GM12878 (cell line): ENCODE measurements around the gene SLC35G2. TPM values are rescaled to one million over a fixed set of nuclear protein-coding genes. Genes with fewer than 3 reads are reported as not detected.

Source experiments
- ATAC-seq: fragments of 200-7000 bp; cut with Tn5 transposase; 3 replicates; pipeline ENCODE4 v1.9.1; 2020; ENCODE audit warnings: mild to moderate bottlenecking, moderate library complexity
- BruUV-seq: library from RNA; stranded (reverse); fragments of 400-500 nt; replicated peaks from 2 replicates; lab custom pipeline; 2021; lab: Mats Ljungman, UMichigan
- CTCF ChIA-PET: fragments of 300-600 bp; sonication (Branson Sonifier 250); formaldehyde crosslinking; extraction: SDS; loops from one replicate; lab custom pipeline; 2021; ENCODE audit warnings: inconsistent platforms; lab: Yijun Ruan, JAX
- POLR2A ChIA-PET: fragments of 350-600 bp; formaldehyde crosslinking; extraction: SDS; loops from one replicate; lab custom pipeline; 2021; ENCODE audit warnings: inconsistent platforms; lab: Charles Lee
- RAD21 ChIA-PET: fragments of 300-600 bp; sonication (Branson Sonifier 250); formaldehyde crosslinking; loops from one replicate; lab custom pipeline; 2023; ENCODE audit warnings: antibody characterized with exemption; ENCODE audit not compliant: unreplicated experiment; lab: Charles Lee
- SMC1A ChIA-PET: fragments of 300-600 bp; sonication (Branson Sonifier 250); formaldehyde crosslinking; loops from one replicate; lab custom pipeline; 2023; ENCODE audit not compliant: unreplicated experiment, uncharacterized antibody; lab: Charles Lee
- DNase-seq: peaks from one replicate; pipeline ENCODE4 v3.0.0-alpha.2; 2011; ENCODE audit warnings: low read depth, low spot score
- FAIRE-seq: peaks from 3 replicates; lab custom pipeline; 2011; peaks lifted over from hg19 to GRCh38; lab: Jason Lieb, UNC
- H2AFZ ChIP-seq: 2 replicates; pipeline ENCODE4 v1.6.0; 2011; ENCODE audit warnings: low read depth, low read length, control low read depth; ENCODE audit not compliant: control insufficient read depth
- H3K27ac ChIP-seq: 2 replicates; pipeline ENCODE4 v1.5.1; 2011; ENCODE audit warnings: control low read depth; ENCODE audit not compliant: control insufficient read depth, insufficient read depth
- H3K27me3 ChIP-seq, 2 experiments: replicated peaks in 1 of 2; 2 replicates each; pipeline versions ENCODE4 v1.6.0 to v1.6.1; 2011; ENCODE audit warnings: low read length in 1 of 2; ENCODE audit not compliant: control insufficient read depth in 2 of 2, insufficient read depth in 2 of 2
- H3K36me3 ChIP-seq, 2 experiments: 2 replicates each; pipeline ENCODE4 v1.5.1; 2011; ENCODE audit warnings: low read length in 1 of 2; ENCODE audit not compliant: control insufficient read depth in 2 of 2, insufficient read depth in 2 of 2
- H3K4me1 ChIP-seq: 2 replicates; pipeline ENCODE4 v1.6.1; 2011; ENCODE audit warnings: mild to moderate bottlenecking, low read length, moderate library complexity, mixed read lengths; ENCODE audit not compliant: control insufficient read depth, insufficient read depth
- H3K4me2 ChIP-seq: 2 replicates; pipeline ENCODE4 v1.6.0; 2011; ENCODE audit warnings: control low read depth; ENCODE audit not compliant: control insufficient read depth, insufficient read depth
- H3K4me3 ChIP-seq: fragments of 200-600 bp; sonication (generic); 2 replicates; pipeline ENCODE4 v1.5.1; 2016
- H3K79me2 ChIP-seq: 2 replicates; pipeline ENCODE4 v1.6.0; 2011; ENCODE audit warnings: low read length; ENCODE audit not compliant: control insufficient read depth, insufficient read depth
- H3K9ac ChIP-seq: 2 replicates; pipeline ENCODE4 v1.8.0; 2011; ENCODE audit warnings: low read length, control low read depth, mixed read lengths; ENCODE audit not compliant: control insufficient read depth, insufficient read depth
- H3K9me3 ChIP-seq: replicated peaks from 3 replicates; pipeline ENCODE4 v1.5.1; 2011; ENCODE audit warnings: mild to moderate bottlenecking, low read length; ENCODE audit not compliant: control insufficient read depth, insufficient read depth
- H4K20me1 ChIP-seq: 2 replicates; pipeline ENCODE4 v1.6.0; 2011; ENCODE audit not compliant: control insufficient read depth, insufficient read depth
- CREB1 ChIP-seq: IDR thresholded peaks from 2 replicates; pipeline ENCODE4 v1.6.1; 2012; ENCODE audit warnings: low read depth, mild to moderate bottlenecking, inconsistent platforms
- MTA2 ChIP-seq: fragments of 450-650 bp; IDR thresholded peaks from 2 replicates; pipeline ENCODE4 v1.6.1; 2016; ENCODE audit warnings: low read depth, mild to moderate bottlenecking, moderate library complexity
- SMAD1 ChIP-seq: fragments of 450-650 bp; IDR thresholded peaks from 2 replicates; pipeline ENCODE4 v1.6.1; 2018; ENCODE audit warnings: mild to moderate bottlenecking, low read depth; ENCODE audit not compliant: partially characterized antibody
- WGBS: methylation state at CpG from one replicate; pipeline ENCODE4 v1.1.6; 2016; ENCODE audit warnings: low lambda C conversion rate; ENCODE audit not compliant: insufficient replicate concordance, insufficient coverage; ENCODE audit errors: missing lambda C conversion rate; 5-methylcytosine and 5-hydroxymethylcytosine counted together
- in situ Hi-C: fragments of 300-500 bp; cut with MboI; formaldehyde crosslinking; loops from 9 replicates; pipeline ENCODE4 v1.14.3; 2018; ENCODE audit warnings: mixed read lengths
- intact Hi-C: fragments of 100-400 bp; cut with micrococcal nuclease; formaldehyde crosslinking; loops from one replicate; pipeline ENCODE4 v1.14.2; 2022; ENCODE audit not compliant: unreplicated experiment
- polyA plus RNA-seq, 11 experiments: library from polyadenylated mRNA; depleted of rRNA in 4 of 11; unstranded in 6 of 11; stranded (reverse) in 5 of 11; fragments of >200 nt; fragmentation: Nextera tagmentation in 4 of 11; fragmentation: Illumina TruSeq in 1 of 11; extraction: Ambion mirVana in 4 of 11; extraction: Trizol in 1 of 11; gene quantifications; 1 replicate in 1 of 11; 2 replicates in 10 of 11; pipeline versions ENCODE4 v1.2.1 to v1.2.3, GENCODE V29; 2011 to 2016; ENCODE audit warnings: inconsistent platforms in 2 of 11, missing spikeins in 2 of 11, low read depth in 1 of 11
- total RNA-seq, 4 experiments: library from RNA; depleted of rRNA in 3 of 4; stranded (reverse); fragments of >200 nt in 3 of 4; fragmentation: Illumina TruSeq in 1 of 4; extraction: Trizol in 1 of 4; gene quantifications; 2 replicates each; pipeline versions ENCODE4 v1.2.1 to v1.2.3, GENCODE V29; 2013 to 2021

SLC35G2 gene
- total and polyA plus RNA-seq, 10 of the 15 experiments (the other 5 are each of a cell fraction or from before 2014, with no cell fraction given) = 0.11 to 1.9 (median 0.27) TPM

DNA sequence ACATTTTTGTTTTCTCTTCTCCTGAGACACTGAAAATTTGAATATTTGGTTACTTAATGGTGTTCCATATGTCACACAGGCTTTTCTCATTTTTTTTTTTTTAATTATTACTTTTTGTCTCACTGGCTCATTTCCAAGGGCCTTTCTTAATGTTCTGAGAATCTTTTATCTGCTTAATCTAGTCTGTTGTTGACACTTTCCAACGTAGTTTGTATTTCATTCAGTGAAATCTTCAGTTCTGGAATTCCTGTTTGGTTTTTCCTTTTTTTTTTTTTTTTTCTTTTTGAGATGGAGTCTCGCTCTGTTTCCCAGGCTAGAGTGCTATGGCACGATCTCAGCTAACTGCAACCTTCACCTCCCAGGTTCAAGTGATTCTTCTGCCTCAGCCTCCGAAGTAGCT, 85.8 kb downstream of the SLC35G2 start:
- Histone ChIP-seq H2AFZ (no peak overlapping the region), H3K4me2 (no peak overlapping the region), H3K4me3 (no peak overlapping the region), H3K27ac (no peak overlapping the region), H3K79me2 (peaks cover 85% of the 10 kb centered on the region), H3K27me3 (no peaks in the 10 kb centered on the region), H3K36me3 (no peaks in the 10 kb centered on the region), H3K9ac (no peak overlapping the region), H3K9me3 (peaks cover 19% of the 10 kb centered on the region), H4K20me1 (no peaks in the 10 kb centered on the region), H3K4me1 (peaks cover 4% of the 10 kb centered on the region)
- intact Hi-C loops (loop anchor here (5.0 kb wide), 1 partner anchor 42 kb away; the partner anchor contains the start of gene NCK1), in situ Hi-C loops (no loop called here)
- BruUV-seq = no TSS peak
- 80% methylated on average over 3 of the region's 4 CpGs for WGBS
- ChIA-PET CTCF (interaction anchor here (0.7 kb wide), 1 partner anchor 43 kb away, joined by 3 read pairs; no protein-coding TSS in a partner anchor), POLR2A (no interaction called here), RAD21 (no interaction called here), SMC1A (no interaction called here)
- TF ChIP-seq CREB1 (no peak), SMAD1 (no peak), MTA2 (no peak)
- no peak for ATAC-seq
- no peak for FAIRE-seq
- DNase-seq = no peak

Other genes with a start within 250 kb of the SLC35G2 start
- 20.1 and 24.4 TPM in 2 replicates for gene STAG1, start 66.7 kb upstream of the SLC35G2 start, total RNA-seq (2014; rRNA removed)
- gene STAG1, start 66.7 kb upstream of the SLC35G2 start, total RNA-seq (2014; rRNA removed; fragmentation: Illumina TruSeq; extraction: Trizol) = 29.3 and 30.1 TPM in 2 replicates
- 26.1 and 28.4 TPM in 2 replicates for gene STAG1, start 66.7 kb upstream of the SLC35G2 start, total RNA-seq (2021)
- gene STAG1, start 66.7 kb upstream of the SLC35G2 start, polyA plus RNA-seq (2011; rRNA removed) = 24.1 and 36.7 TPM in 2 replicates
- gene STAG1, start 66.7 kb upstream of the SLC35G2 start, polyA plus RNA-seq (2014; fragmentation: Illumina TruSeq; extraction: Trizol) = 20.0 and 22.6 TPM in 2 replicates
- gene STAG1, start 66.7 kb upstream of the SLC35G2 start, polyA plus RNA-seq (2014; fragmentation: Nextera tagmentation; extraction: Ambion mirVana) = 1 to 10 TPM; 4.4 to 4.8 TPM
- gene STAG1, start 66.7 kb upstream of the SLC35G2 start, polyA plus RNA-seq (2014; rRNA removed) = 11.1 and 12.6 TPM in 2 replicates
- 10 to 100 TPM; 20.3 to 26.3 TPM for gene STAG1, start 66.7 kb upstream of the SLC35G2 start, polyA plus RNA-seq (2016; fragmentation: Nextera tagmentation; extraction: Ambion mirVana)
- gene NCK1, start 43.1 kb downstream of the SLC35G2 start, total RNA-seq (2014; rRNA removed) = 15.6 and 20.9 TPM in 2 replicates
- 22.6 and 22.8 TPM in 2 replicates for gene NCK1, start 43.1 kb downstream of the SLC35G2 start, total RNA-seq (2014; rRNA removed; fragmentation: Illumina TruSeq; extraction: Trizol)
- 23.5 and 27.4 TPM in 2 replicates for gene NCK1, start 43.1 kb downstream of the SLC35G2 start, total RNA-seq (2021)
- gene NCK1, start 43.1 kb downstream of the SLC35G2 start, polyA plus RNA-seq (2011; rRNA removed) = 33.4 and 54.9 TPM in 2 replicates
- gene NCK1, start 43.1 kb downstream of the SLC35G2 start, polyA plus RNA-seq (2014; fragmentation: Illumina TruSeq; extraction: Trizol) = 28.3 and 39.8 TPM in 2 replicates
- 10 to 100 TPM; 18.5 to 20.4 TPM for gene NCK1, start 43.1 kb downstream of the SLC35G2 start, polyA plus RNA-seq (2014; fragmentation: Nextera tagmentation; extraction: Ambion mirVana)
- gene NCK1, start 43.1 kb downstream of the SLC35G2 start, polyA plus RNA-seq (2014; rRNA removed) = 14.5 and 19.5 TPM in 2 replicates
- gene NCK1, start 43.1 kb downstream of the SLC35G2 start, polyA plus RNA-seq (2016; fragmentation: Nextera tagmentation; extraction: Ambion mirVana) = 10 to 100 TPM; 28.3 to 29.5 TPM
- 1.1 and 1.3 TPM in 2 replicates for gene IL20RB, start 138.9 kb downstream of the SLC35G2 start, total RNA-seq (2014; rRNA removed)
- gene IL20RB, start 138.9 kb downstream of the SLC35G2 start, total RNA-seq (2014; rRNA removed; fragmentation: Illumina TruSeq; extraction: Trizol) = 0.60 and 0.94 TPM in 2 replicates
- 0.58 and 0.97 TPM in 2 replicates for gene IL20RB, start 138.9 kb downstream of the SLC35G2 start, total RNA-seq (2021)
- gene IL20RB, start 138.9 kb downstream of the SLC35G2 start, polyA plus RNA-seq (2011; rRNA removed) = 0.45 and 0.52 TPM in 2 replicates
- gene IL20RB, start 138.9 kb downstream of the SLC35G2 start, polyA plus RNA-seq (2014; fragmentation: Illumina TruSeq; extraction: Trizol) = 0.46 and 0.79 TPM in 2 replicates
- under 1 TPM; 0.39 to 0.57 TPM for gene IL20RB, start 138.9 kb downstream of the SLC35G2 start, polyA plus RNA-seq (2014; fragmentation: Nextera tagmentation; extraction: Ambion mirVana)
- gene IL20RB, start 138.9 kb downstream of the SLC35G2 start, polyA plus RNA-seq (2014; rRNA removed) = 0.52 and 0.96 TPM in 2 replicates
- under 1 TPM; 0.21 to 0.31 TPM for gene IL20RB, start 138.9 kb downstream of the SLC35G2 start, polyA plus RNA-seq (2016; fragmentation: Nextera tagmentation; extraction: Ambion mirVana)